BJ (cell line): ENCODE measurements around the gene SLC2A6. TPM values are rescaled to one million over a fixed set of nuclear protein-coding genes. Genes with fewer than 3 reads are reported as not detected.

Experiments used
- CTCF ChIA-PET: fragments of 350-600 bp; formaldehyde crosslinking; extraction: SDS; loops from one replicate; lab custom pipeline; 2021; ENCODE audit warnings: antibody characterized with exemption, inconsistent platforms; lab: Yijun Ruan, JAX
- POLR2A ChIA-PET: fragments of 300-600 bp; sonication (Branson Sonifier 250); formaldehyde crosslinking; extraction: SDS; loops from one replicate; lab custom pipeline; 2021; ENCODE audit warnings: antibody characterized with exemption; lab: Charles Lee
- DNase-seq: peaks from one replicate; pipeline ENCODE4 v3.0.0-alpha.2; 2011; ENCODE audit warnings: low read depth
- H3K27me3 ChIP-seq: 2 replicates; pipeline ENCODE4 v1.6.0; 2011; ENCODE audit warnings: low read length; ENCODE audit not compliant: control insufficient read depth, insufficient read depth
- H3K36me3 ChIP-seq: 2 replicates; pipeline ENCODE4 v1.5.1; 2011; ENCODE audit warnings: low read length; ENCODE audit not compliant: control insufficient read depth, insufficient read depth
- H3K4me3 ChIP-seq: 2 replicates; pipeline ENCODE4 v1.5.1; 2011; ENCODE audit warnings: low read depth, mild to moderate bottlenecking, control low read depth, low read length
- CTCF ChIP-seq: IDR thresholded peaks from 2 replicates; pipeline ENCODE4 v1.5.1; 2011; ENCODE audit warnings: low read depth, mild to moderate bottlenecking, control low read depth, inconsistent platforms, low read length, moderate library complexity; ENCODE audit not compliant: insufficient read depth
- polyA plus RNA-seq: library from polyadenylated mRNA; depleted of rRNA; stranded (reverse); fragments of >200 nt; gene quantifications from 2 replicates; pipeline ENCODE4 v1.2.3, GENCODE V29; 2011

Gene SLC2A6
- polyA plus RNA-seq, 1 experiment = 9.0 TPM

- TF ChIP-seq CTCF = no peak
- ChIA-PET POLR2A (no interaction called here), CTCF (no interaction called here)
- Histone ChIP-seq H3K4me3 (no peak overlapping the region), H3K36me3 (no peaks in the 10 kb centered on the region), H3K27me3 (no peaks in the 10 kb centered on the region; the same call in none of the 2 replicates)
- no peak for DNase-seq
Measured at GRCh38 chr9:133515615-133516255, 36.8 kb upstream of the SLC2A6 start.

GRCh38 chr9:133515240-133515610, 36.3 kb upstream of the SLC2A6 start:
- Histone ChIP-seq H3K4me3 (no peak overlapping the region), H3K36me3 (no peaks in the 10 kb centered on the region), H3K27me3 (no peaks in the 10 kb centered on the region; the same call in none of the 2 replicates)
- DNase-seq = no peak
- TF ChIP-seq CTCF = no peak
- ChIA-PET POLR2A (no interaction called here), CTCF (no interaction called here)

- H3K36me3 ChIP-seq = no peaks in the 10 kb centered on the region
- POLR2A ChIA-PET = no interaction called here
- TF ChIP-seq CTCF = no peak
- DNase-seq = no peak
- no peak overlapping the region for H3K4me3 ChIP-seq
- CTCF ChIA-PET = no interaction called here
- no peaks in the 10 kb centered on the region; the same call in none of the 2 replicates for H3K27me3 ChIP-seq
Measured at GRCh38 chr9:133514460-133515239, 35.8 kb upstream of the SLC2A6 start.

- H3K36me3 ChIP-seq = no peaks in the 10 kb centered on the region
- H3K4me3 ChIP-seq = no peak overlapping the region
- H3K27me3 ChIP-seq = no peaks in the 10 kb centered on the region; the same call in none of the 2 replicates
- no peak for TF ChIP-seq CTCF
- POLR2A ChIA-PET = no interaction called here
- DNase-seq = no peak
- CTCF ChIA-PET = no interaction called here
Measured at GRCh38 chr9:133513214-133514100, 34.6 kb upstream of the SLC2A6 start.
